ENCODE results near the gene TENT4B. TPM values are rescaled to one million over a fixed set of nuclear protein-coding genes. Genes with fewer than 3 reads are reported as not detected.

Gene TENT4B
- total and polyA plus RNA-seq, 2 donors = 7.8 to 8.1 TPM

DNA sequence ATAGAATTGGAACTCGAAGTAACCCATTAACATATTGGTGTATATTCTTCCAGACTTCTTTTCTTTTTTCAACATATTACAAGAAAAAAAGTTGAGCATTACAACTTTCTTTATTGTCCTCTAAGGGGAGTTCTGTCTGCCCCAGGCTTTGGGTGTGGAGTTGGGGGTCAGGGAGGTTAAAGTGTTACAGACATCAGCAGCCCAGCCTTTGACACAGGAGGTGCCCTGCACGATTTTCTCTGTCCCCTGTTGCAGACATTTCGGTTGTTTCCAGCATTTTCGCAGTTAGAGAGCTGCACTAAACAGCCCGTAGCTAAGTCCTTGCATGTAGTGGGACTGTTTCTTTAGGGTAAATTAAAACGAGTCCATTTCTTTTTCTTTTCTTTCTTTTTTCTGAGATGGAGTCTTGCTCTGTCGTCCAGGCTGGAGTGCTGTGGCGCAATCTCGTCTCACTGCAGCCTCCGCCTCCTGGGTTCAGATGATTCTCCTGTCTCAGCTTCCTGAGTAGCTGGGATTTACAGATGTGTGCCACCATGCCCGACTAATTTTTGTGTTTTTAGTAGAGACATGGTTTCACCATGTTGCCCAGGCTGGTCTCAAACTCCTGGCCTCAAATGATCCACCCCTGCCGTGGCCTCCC lies 99.9 kb downstream of the TENT4B start:
- Histone ChIP-seq H3K9me3 (ENCODE audit: control insufficient read depth in 2 of 2, insufficient read depth in 1 of 2, low read length in 1 of 2) (no peaks in the 10 kb centered on the region), H3K36me3 (ENCODE audit: control insufficient read depth in 2 of 2, insufficient read depth in 2 of 2, low read length in 1 of 2) (no peaks in the 10 kb centered on the region), H3K27ac (ENCODE audit: low read depth in 1 of 2, low read length in 1 of 2) (no peak overlapping the region), H3K27me3 (ENCODE audit: control insufficient read depth in 2 of 2, insufficient read depth in 1 of 2, low read length in 1 of 2) (no peaks in the 10 kb centered on the region), H3K4me1 (ENCODE audit: control insufficient read depth in 2 of 2, insufficient read depth in 2 of 2, low read length in 2 of 2) (no peaks in the 10 kb centered on the region), H3K4me3 (ENCODE audit: low read length in 2 of 2) (no peak overlapping the region)
- no peak for DNase-seq (ENCODE audit: low read depth in 6 of 9, low spot score in 9 of 9)
- WGBS = 93% methylated on average over 12 of the region's 12 CpGs

GRCh38 chr16:50253514-50253910 lies 100.4 kb downstream of the TENT4B start:
- H3K27me3 ChIP-seq (ENCODE audit: control insufficient read depth in 2 of 2, insufficient read depth in 1 of 2, low read length in 1 of 2) = no peaks in the 10 kb centered on the region
- DNase-seq (ENCODE audit: low read depth in 6 of 9, low spot score in 9 of 9) = no peak
- no peak overlapping the region for H3K27ac ChIP-seq (ENCODE audit: low read depth in 1 of 2, low read length in 1 of 2)
- no peaks in the 10 kb centered on the region for H3K36me3 ChIP-seq (ENCODE audit: control insufficient read depth in 2 of 2, insufficient read depth in 2 of 2, low read length in 1 of 2)
- H3K9me3 ChIP-seq (ENCODE audit: control insufficient read depth in 2 of 2, insufficient read depth in 1 of 2, low read length in 1 of 2) = no peaks in the 10 kb centered on the region
- 95% methylated on average over 8 of the region's 8 CpGs for WGBS
- H3K4me1 ChIP-seq (ENCODE audit: control insufficient read depth in 2 of 2, insufficient read depth in 2 of 2, low read length in 2 of 2) = no peaks in the 10 kb centered on the region
- no peak overlapping the region for H3K4me3 ChIP-seq (ENCODE audit: low read length in 2 of 2)

GRCh38 chr16:50254072-50254471 lies 101.0 kb downstream of the TENT4B start:
- DNase-seq (ENCODE audit: low read depth in 6 of 9, low spot score in 9 of 9) = no peak
- Histone ChIP-seq H3K4me3 (ENCODE audit: low read length in 2 of 2) (no peak overlapping the region), H3K27me3 (ENCODE audit: control insufficient read depth in 2 of 2, insufficient read depth in 1 of 2, low read length in 1 of 2) (no peaks in the 10 kb centered on the region), H3K9me3 (ENCODE audit: control insufficient read depth in 2 of 2, insufficient read depth in 1 of 2, low read length in 1 of 2) (no peaks in the 10 kb centered on the region), H3K27ac (ENCODE audit: low read depth in 1 of 2, low read length in 1 of 2) (no peak overlapping the region), H3K4me1 (ENCODE audit: control insufficient read depth in 2 of 2, insufficient read depth in 2 of 2, low read length in 2 of 2) (no peaks in the 10 kb centered on the region), H3K36me3 (ENCODE audit: control insufficient read depth in 2 of 2, insufficient read depth in 2 of 2, low read length in 1 of 2) (no peaks in the 10 kb centered on the region)
- 95% methylated on average over 7 of the region's 7 CpGs for WGBS

DNA sequence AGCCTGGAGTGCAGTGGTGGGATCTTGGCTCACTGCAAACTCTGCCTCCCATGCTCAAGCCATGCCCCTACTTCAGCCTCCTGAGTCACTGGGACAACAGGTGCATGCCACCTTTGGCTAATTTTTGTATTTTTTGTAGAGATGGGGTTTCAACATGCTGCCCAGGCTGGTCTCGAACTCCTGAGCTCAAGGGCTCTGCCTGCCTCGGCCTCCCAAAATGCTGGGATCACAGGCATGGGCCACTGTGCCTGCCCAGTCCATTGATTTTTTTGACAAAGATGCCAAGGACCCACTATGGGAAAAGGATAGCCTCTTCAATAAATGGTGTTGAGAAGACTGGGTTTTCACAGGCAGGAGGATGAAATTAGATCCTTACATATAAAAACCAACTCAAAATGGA lies 102.4 kb downstream of the TENT4B start:
- H3K27me3 ChIP-seq (ENCODE audit: control insufficient read depth in 2 of 2, insufficient read depth in 1 of 2, low read length in 1 of 2) = no peaks in the 10 kb centered on the region
- no peaks in the 10 kb centered on the region for H3K9me3 ChIP-seq (ENCODE audit: control insufficient read depth in 2 of 2, insufficient read depth in 1 of 2, low read length in 1 of 2)
- H3K27ac ChIP-seq (ENCODE audit: low read depth in 1 of 2, low read length in 1 of 2) = no peak overlapping the region
- no peak overlapping the region for H3K4me3 ChIP-seq (ENCODE audit: low read length in 2 of 2)
- H3K36me3 ChIP-seq (ENCODE audit: control insufficient read depth in 2 of 2, insufficient read depth in 2 of 2, low read length in 1 of 2) = no peaks in the 10 kb centered on the region
- 93% methylated on average over 2 of the region's 2 CpGs for WGBS
- H3K4me1 ChIP-seq (ENCODE audit: control insufficient read depth in 2 of 2, insufficient read depth in 2 of 2, low read length in 2 of 2) = no peaks in the 10 kb centered on the region
- DNase-seq (ENCODE audit: low read depth in 6 of 9, low spot score in 9 of 9) = no peak

GRCh38 chr16:50256604-50257003 lies 103.5 kb downstream of the TENT4B start:
- DNase-seq (ENCODE audit: low read depth in 6 of 9, low spot score in 9 of 9) = no peak
- WGBS = 97% methylated on average over 1 of the region's 1 CpG
- H3K4me3 ChIP-seq (ENCODE audit: low read length in 2 of 2) = no peak overlapping the region
- no peaks in the 10 kb centered on the region for H3K36me3 ChIP-seq (ENCODE audit: control insufficient read depth in 2 of 2, insufficient read depth in 2 of 2, low read length in 1 of 2)
- H3K27me3 ChIP-seq (ENCODE audit: control insufficient read depth in 2 of 2, insufficient read depth in 1 of 2, low read length in 1 of 2) = no peaks in the 10 kb centered on the region
- no peaks in the 10 kb centered on the region for H3K9me3 ChIP-seq (ENCODE audit: control insufficient read depth in 2 of 2, insufficient read depth in 1 of 2, low read length in 1 of 2)
- no peaks in the 10 kb centered on the region for H3K4me1 ChIP-seq (ENCODE audit: control insufficient read depth in 2 of 2, insufficient read depth in 2 of 2, low read length in 2 of 2)
- H3K27ac ChIP-seq (ENCODE audit: low read depth in 1 of 2, low read length in 1 of 2) = no peak overlapping the region

DNA sequence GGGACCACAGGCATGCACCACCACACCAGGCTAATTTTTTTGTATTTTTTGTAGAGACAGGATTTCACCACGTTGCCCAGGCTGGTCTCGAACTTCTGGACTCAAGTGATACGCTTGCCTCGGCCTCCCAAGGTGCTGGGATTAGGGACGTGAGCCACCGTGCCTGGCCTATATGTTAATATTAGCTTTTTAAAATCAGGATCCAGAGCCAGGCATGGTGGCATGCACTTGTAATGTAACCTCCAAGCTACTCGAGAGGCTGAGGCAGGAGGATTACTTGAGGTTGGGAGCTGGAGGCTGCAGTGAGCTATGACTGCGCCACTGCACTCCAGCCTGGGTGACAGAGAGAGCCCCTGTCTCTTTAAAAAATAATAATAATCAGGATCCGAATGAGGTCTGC lies 104.8 kb downstream of the TENT4B start:
- Histone ChIP-seq H3K27me3 (ENCODE audit: control insufficient read depth in 2 of 2, insufficient read depth in 1 of 2, low read length in 1 of 2) (no peaks in the 10 kb centered on the region), H3K4me1 (ENCODE audit: control insufficient read depth in 2 of 2, insufficient read depth in 2 of 2, low read length in 2 of 2) (peaks cover 0 to 3% of the 10 kb centered on the region in 2 donors)
- DNase-seq (ENCODE audit: low read depth in 6 of 9, low spot score in 9 of 9) = no peak

GRCh38 chr16:50259334-50260205 lies 106.5 kb downstream of the TENT4B start:
- 53% methylated on average over 23 of the region's 23 CpGs for WGBS
- no peak overlapping the region for H3K27ac ChIP-seq (ENCODE audit: low read depth in 1 of 2, low read length in 1 of 2)
- DNase-seq (ENCODE audit: low read depth in 6 of 9, low spot score in 9 of 9) = no peak
- no peaks in the 10 kb centered on the region for H3K27me3 ChIP-seq (ENCODE audit: control insufficient read depth in 2 of 2, insufficient read depth in 1 of 2, low read length in 1 of 2)
- H3K9me3 ChIP-seq (ENCODE audit: control insufficient read depth in 2 of 2, insufficient read depth in 1 of 2, low read length in 1 of 2) = no peaks in the 10 kb centered on the region
- no peaks in the 10 kb centered on the region for H3K36me3 ChIP-seq (ENCODE audit: control insufficient read depth in 2 of 2, insufficient read depth in 2 of 2, low read length in 1 of 2)
- H3K4me3 ChIP-seq (ENCODE audit: low read length in 2 of 2) = no peak overlapping the region
- peaks cover 0 to 10% of the 10 kb centered on the region in 2 donors for H3K4me1 ChIP-seq (ENCODE audit: control insufficient read depth in 2 of 2, insufficient read depth in 2 of 2, low read length in 2 of 2)

More for the DNA sequence above, 104.8 kb downstream of the TENT4B start:
- Histone ChIP-seq H3K36me3 (ENCODE audit: control insufficient read depth in 2 of 2, insufficient read depth in 2 of 2, low read length in 1 of 2) (no peaks in the 10 kb centered on the region), H3K4me3 (ENCODE audit: low read length in 2 of 2) (no peak overlapping the region), H3K9me3 (ENCODE audit: control insufficient read depth in 2 of 2, insufficient read depth in 1 of 2, low read length in 1 of 2) (no peaks in the 10 kb centered on the region), H3K27ac (ENCODE audit: low read depth in 1 of 2, low read length in 1 of 2) (no peak overlapping the region)
- WGBS = 97% methylated on average over 9 of the region's 9 CpGs

- 96% methylated on average over 9 of the region's 9 CpGs for WGBS
Measured at GRCh38 chr16:50260206-50261159, 107.4 kb downstream of the TENT4B start.

More at GRCh38 chr16:50260206-50261159, 107.4 kb downstream of the TENT4B start:
- peaks cover 4 to 16% of the 10 kb centered on the region in 2 donors for H3K4me1 ChIP-seq (ENCODE audit: control insufficient read depth in 2 of 2, insufficient read depth in 2 of 2, low read length in 2 of 2)
- H3K36me3 ChIP-seq (ENCODE audit: control insufficient read depth in 2 of 2, insufficient read depth in 2 of 2, low read length in 1 of 2) = no peaks in the 10 kb centered on the region
- no peak overlapping the region for H3K27ac ChIP-seq (ENCODE audit: low read depth in 1 of 2, low read length in 1 of 2)
- no peaks in the 10 kb centered on the region for H3K27me3 ChIP-seq (ENCODE audit: control insufficient read depth in 2 of 2, insufficient read depth in 1 of 2, low read length in 1 of 2)
- DNase-seq (ENCODE audit: low read depth in 6 of 9, low spot score in 9 of 9) = no peak
- no peak overlapping the region for H3K4me3 ChIP-seq (ENCODE audit: low read length in 2 of 2)
- H3K9me3 ChIP-seq (ENCODE audit: control insufficient read depth in 2 of 2, insufficient read depth in 1 of 2, low read length in 1 of 2) = no peaks in the 10 kb centered on the region
